ENCODE results near the gene RDH5.

The RDH5 gene
- long read RNA-seq, donor 1, transcript RDH5-201 (5 exons, 1,269 nt) = minor isoform, 7 of 18 reads
- long read RNA-seq, donor 1, transcript RDH5-208 (2 exons, 976 nt) = major isoform, 8 of 18 reads
- long read RNA-seq, donor 1, partial matches to known transcripts = 0 of 18 reads
- long read RNA-seq, donor 1, other reads (novel, unspliced or antisense) = 0 of 18 reads
- long read RNA-seq, donor 2, transcript RDH5-201 (5 exons, 1,269 nt) = major isoform, 7 of 14 reads
- long read RNA-seq, donor 2, partial matches to known transcripts = 0 of 14 reads
- long read RNA-seq, donor 2, other reads (novel, unspliced or antisense) = 0 of 14 reads
- long read RNA-seq, donor 3, partial matches to known transcripts = 0 of 10 reads
- long read RNA-seq, donor 3, other reads (novel, unspliced or antisense) = 0 of 10 reads
- long read RNA-seq, donor 4, transcript RDH5-208 (2 exons, 976 nt) = major isoform, 9 of 13 reads
- long read RNA-seq, donor 4, partial matches to known transcripts = 0 of 13 reads
- long read RNA-seq, donor 4, other reads (novel, unspliced or antisense) = 0 of 13 reads
- long read RNA-seq, donor 5, transcript RDH5-208 (2 exons, 976 nt) = major isoform, 6 of 1,212 reads
- long read RNA-seq, donor 5, transcript RDH5-202 (5 exons, 1,054 nt) = minor isoform, 5 of 1,212 reads
- long read RNA-seq, donor 5, partial matches to known transcripts = 614 of 1,212 reads
- long read RNA-seq, donor 5, other reads (novel, unspliced or antisense) = 580 of 1,212 reads
- long read RNA-seq, donor 6, partial matches to known transcripts = 274 of 641 reads
- long read RNA-seq, donor 6, other reads (novel, unspliced or antisense) = 359 of 641 reads
- long read RNA-seq, donor 7, transcript RDH5-208 (2 exons, 976 nt) = major isoform, 8 of 24 reads
- long read RNA-seq, donor 7, transcript RDH5-201 (5 exons, 1,269 nt) = minor isoform, 5 of 24 reads
- long read RNA-seq, donor 7, partial matches to known transcripts = 5 of 24 reads
- long read RNA-seq, donor 7, other reads (novel, unspliced or antisense) = 0 of 24 reads
- long read RNA-seq, donor 8, transcript RDH5-208 (2 exons, 976 nt) = major isoform, 6 of 11 reads
- long read RNA-seq, donor 8, partial matches to known transcripts = 0 of 11 reads
- long read RNA-seq, donor 8, other reads (novel, unspliced or antisense) = 0 of 11 reads

GRCh38 chr12:55720071-55720564, at the start of gene RDH5:
Gene RDH5 (plus strand): TSS chr12:55720393. CDS start chr12:55721185, 792 bp downstream.
- DNase-seq = peak; percentile 13

DNA sequence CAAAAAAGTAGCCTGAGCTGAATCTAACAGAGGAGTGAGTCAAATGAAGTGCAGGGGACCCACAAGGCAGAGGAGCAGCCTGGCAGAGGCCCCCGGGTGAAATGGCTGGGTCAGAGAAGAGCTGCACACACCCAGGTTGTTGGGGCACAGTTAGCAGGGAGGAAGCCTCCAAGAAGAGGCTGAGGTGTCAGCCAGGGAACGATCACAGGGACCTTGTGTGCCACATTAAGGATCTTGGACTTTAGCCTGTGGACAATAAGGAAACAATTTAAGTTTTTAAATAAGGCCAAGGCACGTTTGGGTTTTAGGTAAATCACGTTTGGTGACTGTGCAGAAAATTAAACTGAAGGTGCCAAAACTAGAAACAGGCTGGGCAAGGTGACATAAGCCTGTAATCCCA, 48.4 kb upstream of the RDH5 start:
- no peak for DNase-seq

GRCh38 chr12:55673638-55674037, 46.6 kb upstream of the RDH5 start:
- no peak for DNase-seq

- DNase-seq = no peak
Measured at GRCh38 chr12:55675666-55676065, 44.5 kb upstream of the RDH5 start.

DNA sequence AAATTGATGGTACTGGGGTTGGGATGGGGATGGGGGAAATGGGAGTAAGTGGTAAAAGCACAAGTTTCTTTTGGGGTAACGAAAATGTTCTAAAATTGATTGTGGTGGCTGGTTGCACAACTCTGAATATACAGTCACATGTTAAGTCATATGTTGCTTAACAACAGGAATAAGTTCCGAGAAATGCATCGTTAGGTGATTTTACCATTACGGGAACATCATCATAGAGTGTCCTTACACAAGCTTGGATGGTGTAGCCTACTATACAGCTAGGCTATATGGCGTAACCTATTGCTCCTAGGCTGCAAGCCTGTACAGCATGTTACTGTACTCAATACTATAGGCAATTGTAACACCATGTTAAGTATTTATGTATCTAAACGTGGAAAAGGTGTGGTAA, 43.5 kb upstream of the RDH5 start:
- no peak for DNase-seq

DNA sequence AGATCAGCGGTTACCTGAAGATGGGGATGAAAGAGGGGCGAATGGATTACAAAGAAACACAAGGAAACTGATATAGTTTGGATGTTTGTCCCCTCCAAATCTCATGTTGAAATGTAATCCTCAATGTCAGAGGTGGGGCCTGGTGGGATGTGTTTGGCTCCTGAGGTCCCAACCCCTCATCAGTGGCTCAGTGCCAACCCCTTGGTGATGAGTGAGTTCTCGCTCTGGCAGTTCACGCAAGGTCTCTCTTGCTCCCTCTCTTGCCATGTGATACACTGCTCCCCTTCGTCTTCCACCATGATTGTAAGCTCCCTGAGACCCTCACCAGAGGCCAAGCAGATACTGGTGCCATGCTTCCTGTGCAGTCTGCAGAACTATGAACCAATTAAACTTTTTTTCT, 40.5 kb upstream of the RDH5 start:
- DNase-seq = no peak

DNA sequence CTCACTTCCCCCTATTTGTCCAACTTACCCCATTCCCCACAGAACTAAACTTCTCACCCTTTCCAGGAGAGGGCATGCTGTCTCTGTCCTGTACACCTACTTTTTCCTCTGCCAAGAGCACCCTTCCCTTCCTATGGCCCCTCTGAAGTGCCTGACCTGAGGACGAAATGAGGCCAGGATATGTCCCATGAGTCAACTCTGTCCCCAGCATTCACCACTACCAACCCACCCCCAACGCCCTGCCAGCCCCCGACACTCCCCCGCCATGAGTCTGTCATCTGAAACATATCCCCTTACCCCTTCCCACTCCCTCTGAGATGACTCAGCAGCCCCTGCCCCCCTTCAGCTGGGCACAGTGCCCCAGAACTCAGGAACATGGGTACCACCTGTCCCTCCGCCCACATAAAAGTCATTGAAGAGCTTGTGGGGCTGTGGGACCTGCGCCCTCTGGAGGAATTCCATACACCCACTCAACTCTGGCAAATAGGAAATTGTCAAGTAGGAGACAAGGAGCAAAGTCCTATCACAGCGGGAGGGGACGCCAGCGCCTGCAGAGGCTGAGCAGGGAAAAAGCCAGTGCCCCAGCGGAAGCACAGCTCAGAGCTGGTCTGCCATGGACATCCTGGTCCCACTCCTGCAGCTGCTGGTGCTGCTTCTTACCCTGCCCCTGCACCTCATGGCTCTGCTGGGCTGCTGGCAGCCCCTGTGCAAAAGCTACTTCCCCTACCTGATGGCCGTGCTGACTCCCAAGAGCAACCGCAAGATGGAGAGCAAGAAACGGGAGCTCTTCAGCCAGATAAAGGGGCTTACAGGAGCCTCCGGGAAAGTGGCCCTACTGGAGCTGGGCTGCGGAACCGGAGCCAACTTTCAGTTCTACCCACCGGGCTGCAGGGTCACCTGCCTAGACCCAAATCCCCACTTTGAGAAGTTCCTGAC, 38.8 kb upstream of the RDH5 start:
- peak; percentile 71 for DNase-seq

GRCh38 chr12:55682087-55682796, 38.0 kb upstream of the RDH5 start:
- DNase-seq = no peak

DNA sequence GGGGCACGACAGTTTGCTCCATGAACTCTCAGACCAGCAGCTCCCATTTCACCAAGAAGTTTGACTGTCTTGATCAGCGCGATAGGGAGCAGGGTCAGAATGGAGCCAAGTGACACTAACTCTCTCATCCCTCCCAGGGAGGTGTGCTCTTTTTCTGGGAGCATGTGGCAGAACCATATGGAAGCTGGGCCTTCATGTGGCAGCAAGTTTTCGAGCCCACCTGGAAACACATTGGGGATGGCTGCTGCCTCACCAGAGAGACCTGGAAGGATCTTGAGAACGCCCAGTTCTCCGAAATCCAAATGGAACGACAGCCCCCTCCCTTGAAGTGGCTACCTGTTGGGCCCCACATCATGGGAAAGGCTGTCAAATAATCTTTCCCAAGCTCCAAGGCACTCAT, 36.5 kb upstream of the RDH5 start:
- no peak for DNase-seq

- DNase-seq = no peak
Measured at GRCh38 chr12:55684761-55685370, 35.3 kb upstream of the RDH5 start.

DNA sequence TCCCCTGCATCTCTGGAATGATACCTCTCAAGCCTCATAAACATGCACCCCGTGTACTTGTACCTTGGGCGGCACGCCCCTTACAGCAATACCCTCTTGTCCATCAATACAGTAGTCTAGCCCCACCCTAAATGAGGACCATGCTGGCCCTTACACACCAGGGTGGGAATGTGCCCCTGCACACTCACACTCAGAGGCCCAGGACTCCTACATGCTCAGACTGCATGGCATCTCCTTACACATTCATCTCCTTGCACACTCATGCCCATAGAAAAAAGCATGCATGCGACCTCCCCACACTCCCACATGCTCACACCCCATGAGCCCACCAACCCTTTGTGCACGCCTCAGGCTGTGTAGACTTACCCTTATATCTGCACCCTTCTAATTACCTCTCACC, 34.5 kb upstream of the RDH5 start:
- DNase-seq = no peak

- DNase-seq = no peak
Measured at GRCh38 chr12:55686366-55687010, 33.7 kb upstream of the RDH5 start.

GRCh38 chr12:55687746-55688145, 32.4 kb upstream of the RDH5 start:
- no peak for DNase-seq

- no peak for DNase-seq
Measured at GRCh38 chr12:55688716-55689655, 31.2 kb upstream of the RDH5 start.

DNA sequence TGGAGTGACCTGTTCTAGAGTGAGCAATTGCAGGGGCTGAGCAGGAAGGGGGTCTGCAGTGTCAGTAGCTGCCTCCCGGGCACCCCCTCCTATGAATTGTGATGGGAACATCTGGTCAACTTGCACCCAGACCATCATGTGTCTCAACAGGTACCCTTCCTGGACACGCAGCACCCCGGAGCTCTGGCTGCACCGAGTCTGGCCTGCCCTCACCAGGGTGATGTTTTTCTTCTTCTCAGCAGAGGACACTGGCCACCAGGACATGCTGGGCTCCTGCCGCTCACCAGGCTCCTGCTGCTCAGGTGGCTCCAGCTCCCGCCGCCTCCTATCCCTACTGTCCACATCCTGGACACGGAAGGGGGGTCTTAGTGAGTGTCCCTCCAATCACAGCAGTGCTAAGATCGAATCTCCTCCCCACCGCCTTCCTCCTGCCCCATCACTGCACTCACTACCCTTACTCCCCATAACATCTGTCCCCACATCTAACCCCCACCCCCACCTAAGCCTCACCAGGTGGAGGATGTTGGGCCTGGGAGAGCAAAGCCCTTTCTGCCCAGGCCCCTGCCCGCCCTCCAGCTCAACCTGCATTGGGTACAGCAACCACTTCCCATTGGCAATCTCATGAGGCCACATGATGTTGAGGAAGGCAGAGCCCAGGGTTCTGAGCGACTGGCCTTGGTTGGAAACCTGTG, 27.4 kb upstream of the RDH5 start:
- no peak for DNase-seq

DNA sequence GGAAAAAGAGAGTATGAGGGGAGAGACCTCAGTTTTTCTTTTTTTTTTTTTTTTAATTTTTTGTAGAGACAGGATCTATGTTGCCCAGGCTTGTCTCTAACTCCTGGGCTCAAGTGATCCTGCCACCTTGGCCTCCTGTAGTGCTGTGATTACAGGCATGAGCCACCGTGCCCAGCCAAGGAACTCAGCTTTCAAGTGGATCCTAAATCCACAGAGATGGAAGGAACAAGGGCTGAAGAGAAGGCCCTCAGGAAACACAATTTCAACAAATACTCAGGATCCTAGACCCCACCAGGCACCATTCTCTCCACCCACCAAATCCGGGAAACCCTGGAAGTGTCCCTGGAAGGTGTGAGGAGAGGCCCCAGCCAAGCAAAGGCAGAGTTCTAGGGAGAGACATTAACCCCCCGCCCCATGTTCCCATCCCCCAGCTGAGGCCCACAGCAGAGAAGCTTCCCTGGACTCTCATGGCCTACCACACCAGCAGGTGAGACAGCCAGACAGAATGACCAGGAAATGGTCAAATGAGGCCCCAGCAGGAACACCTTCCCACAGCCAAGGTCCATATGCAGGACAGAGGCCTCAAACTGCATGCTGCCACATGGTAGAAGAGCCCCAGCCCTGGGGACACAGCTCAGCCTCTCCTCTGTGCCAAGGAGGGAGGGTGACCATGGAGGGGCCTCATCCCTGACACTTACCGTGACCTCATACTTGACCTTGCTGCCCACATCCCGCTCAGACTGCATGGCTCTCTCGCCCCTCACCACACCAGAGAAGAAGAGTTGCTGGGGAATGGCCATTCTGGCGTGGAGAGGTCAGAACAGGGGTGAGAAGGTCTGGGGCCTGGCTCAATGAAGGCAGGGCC, 26.6 kb upstream of the RDH5 start:
- DNase-seq = no peak

DNA sequence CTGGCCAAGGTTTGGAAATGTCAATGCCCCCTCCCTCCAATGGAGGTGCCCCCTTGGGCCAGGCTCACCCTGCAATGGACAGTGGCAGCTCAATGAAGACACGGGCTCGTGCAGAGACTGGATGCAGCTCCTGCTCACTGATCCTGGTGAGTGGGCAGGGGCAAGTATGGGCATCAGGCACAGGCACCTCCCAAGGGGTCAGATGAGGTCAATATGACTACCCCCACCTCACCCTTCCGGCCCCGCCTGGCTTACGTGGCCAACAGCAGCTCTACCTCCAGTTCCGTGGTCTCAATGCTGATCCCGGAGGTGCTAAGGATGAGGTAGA, 26.0 kb upstream of the RDH5 start:
- no peak for DNase-seq
